H1 (cell line): ENCODE data around the gene DNAJC6.

Experiments used
- CREB1 ChIP-seq: IDR thresholded peaks from 2 replicates; pipeline ENCODE4 v1.6.1; 2012; ENCODE audit warnings: inconsistent platforms
- EP300 ChIP-seq, 2 experiments: IDR thresholded peaks; 1 replicate in 1 of 2; 2 replicates in 1 of 2; pipeline ENCODE4 v1.6.1; 2011 to 2012; ENCODE audit warnings: low read depth in 2 of 2, low read length in 2 of 2, mild to moderate bottlenecking in 2 of 2, borderline replicate concordance in 1 of 2, inconsistent platforms in 1 of 2, moderate library complexity in 1 of 2
- EZH2 ChIP-seq: fragments of 200-600 bp; sonication (generic); IDR thresholded peaks from 2 replicates; pipeline ENCODE4 v1.7.1; 2012; ENCODE audit warnings: low read depth, mild to moderate bottlenecking, moderate library complexity, low read length, inconsistent platforms; ENCODE audit not compliant: severe bottlenecking
- KDM5A ChIP-seq: fragments of 200-600 bp; IDR thresholded peaks from 2 replicates; pipeline ENCODE4 v1.7.1; 2012; ENCODE audit warnings: mild to moderate bottlenecking, low read length, inconsistent platforms, mixed read lengths
- RBBP5 ChIP-seq: IDR thresholded peaks from 2 replicates; pipeline ENCODE4 v1.7.1; 2012; ENCODE audit warnings: low read depth, mild to moderate bottlenecking, inconsistent platforms, low read length, moderate library complexity, borderline replicate concordance
- RFX5 ChIP-seq: IDR thresholded peaks from 2 replicates; pipeline ENCODE4 v1.6.1; 2011; ENCODE audit warnings: low read depth, low read length, improper control_type of control experiment, borderline replicate concordance
- SAP30 ChIP-seq: fragments of 300-600 bp; sonication (generic); IDR thresholded peaks from 2 replicates; pipeline ENCODE4 v1.7.1; 2012; ENCODE audit warnings: low read length, moderate library complexity, mild to moderate bottlenecking, inconsistent platforms; ENCODE audit not compliant: insufficient read depth, insufficient replicate concordance
- TEAD4 ChIP-seq: IDR thresholded peaks from 2 replicates; pipeline ENCODE4 v1.6.1; 2012; ENCODE audit warnings: low read depth, low read length, inconsistent platforms, mixed read lengths
- TF ChIP-seq, protein P1 (sequence below): IDR thresholded peaks from 2 replicates; pipeline ENCODE4 v1.6.1; 2011; ENCODE audit warnings: low read length, improper control_type of control experiment
- TF ChIP-seq, protein P2 (sequence below), 3 experiments: IDR thresholded peaks; 1 replicate in 2 of 3; 2 replicates in 1 of 3; pipeline versions ENCODE4 v1.5.1 to v1.6.1; 2011; ENCODE audit warnings: low read length in 3 of 3, mild to moderate bottlenecking in 3 of 3, inconsistent platforms in 2 of 3, low read depth in 1 of 3, moderate library complexity in 1 of 3; ENCODE audit not compliant: insufficient read depth in 1 of 3; ENCODE audit errors: control extremely low read depth in 1 of 3

DNA sequence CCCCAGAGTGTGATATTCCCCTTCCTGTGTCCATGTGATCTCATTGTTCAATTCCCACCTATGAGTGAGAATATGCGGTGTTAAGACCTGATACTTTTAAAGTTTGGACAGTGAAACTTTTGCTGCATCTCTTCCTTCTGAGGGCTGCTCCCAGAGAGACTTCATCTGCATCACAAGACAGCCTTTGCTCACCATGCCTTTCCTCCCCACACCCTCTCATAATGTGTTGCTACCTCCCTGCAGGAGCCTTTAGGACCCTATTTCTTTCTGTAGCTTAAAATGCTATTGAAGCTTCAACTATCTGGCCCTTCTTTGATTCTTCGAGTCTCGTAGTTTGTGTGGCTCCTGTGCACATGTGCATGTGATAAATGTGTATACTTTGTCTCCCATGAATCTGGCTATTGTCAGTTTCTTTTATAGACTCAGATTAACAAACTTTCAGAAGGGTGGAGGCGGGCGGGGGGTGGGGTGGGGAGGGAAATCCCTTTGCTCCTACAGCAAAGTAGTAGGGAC lies 134.8 kb downstream of the DNAJC6 start:
- TF ChIP-seq KDM5A (no peak), EZH2 (no peak), CREB1 (no peak), RFX5 (no peak), RBBP5 (no peak), TEAD4 (no peak), SAP30 (no peak), EP300 (IDR thresholded peaks at IDR 0.05; ENCODE audit: borderline replicate concordance in 1 of 2, low read depth in 2 of 2, low read length in 2 of 2) (no peak)
- TF ChIP-seq, protein P1, sequence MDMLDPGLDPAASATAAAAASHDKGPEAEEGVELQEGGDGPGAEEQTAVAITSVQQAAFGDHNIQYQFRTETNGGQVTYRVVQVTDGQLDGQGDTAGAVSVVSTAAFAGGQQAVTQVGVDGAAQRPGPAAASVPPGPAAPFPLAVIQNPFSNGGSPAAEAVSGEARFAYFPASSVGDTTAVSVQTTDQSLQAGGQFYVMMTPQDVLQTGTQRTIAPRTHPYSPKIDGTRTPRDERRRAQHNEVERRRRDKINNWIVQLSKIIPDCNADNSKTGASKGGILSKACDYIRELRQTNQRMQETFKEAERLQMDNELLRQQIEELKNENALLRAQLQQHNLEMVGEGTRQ: no peak
- TF ChIP-seq, protein P2, sequence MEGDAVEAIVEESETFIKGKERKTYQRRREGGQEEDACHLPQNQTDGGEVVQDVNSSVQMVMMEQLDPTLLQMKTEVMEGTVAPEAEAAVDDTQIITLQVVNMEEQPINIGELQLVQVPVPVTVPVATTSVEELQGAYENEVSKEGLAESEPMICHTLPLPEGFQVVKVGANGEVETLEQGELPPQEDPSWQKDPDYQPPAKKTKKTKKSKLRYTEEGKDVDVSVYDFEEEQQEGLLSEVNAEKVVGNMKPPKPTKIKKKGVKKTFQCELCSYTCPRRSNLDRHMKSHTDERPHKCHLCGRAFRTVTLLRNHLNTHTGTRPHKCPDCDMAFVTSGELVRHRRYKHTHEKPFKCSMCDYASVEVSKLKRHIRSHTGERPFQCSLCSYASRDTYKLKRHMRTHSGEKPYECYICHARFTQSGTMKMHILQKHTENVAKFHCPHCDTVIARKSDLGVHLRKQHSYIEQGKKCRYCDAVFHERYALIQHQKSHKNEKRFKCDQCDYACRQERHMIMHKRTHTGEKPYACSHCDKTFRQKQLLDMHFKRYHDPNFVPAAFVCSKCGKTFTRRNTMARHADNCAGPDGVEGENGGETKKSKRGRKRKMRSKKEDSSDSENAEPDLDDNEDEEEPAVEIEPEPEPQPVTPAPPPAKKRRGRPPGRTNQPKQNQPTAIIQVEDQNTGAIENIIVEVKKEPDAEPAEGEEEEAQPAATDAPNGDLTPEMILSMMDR (IDR thresholded peaks at IDR 0.05; ENCODE audit: control extremely low read depth in 1 of 3, insufficient read depth in 1 of 3, low read depth in 1 of 3, low read length in 3 of 3): no peak
